Endodermal cell (in vitro differentiated cells): ENCODE measurements around the gene TMEM185B. TPM values are rescaled to one million over a fixed set of nuclear protein-coding genes. Genes with fewer than 3 reads are reported as not detected.
"Not testable (repeated sequence)": the region's sequence is repeated elsewhere in the genome, so short reads cannot be mapped to it uniquely, and the experiment has no call there.

ENCODE experiments used
- DNase-seq: peaks from one replicate; pipeline ENCODE4 v3.0.0-alpha.2; 2017
- H3K27ac ChIP-seq: 2 replicates; pipeline ENCODE4 v1.5.1; 2013; ENCODE audit warnings: mild to moderate bottlenecking, low read depth, low read length, moderate library complexity
- H3K27me3 ChIP-seq: 2 replicates; pipeline ENCODE4 v1.6.1; 2013; ENCODE audit warnings: mild to moderate bottlenecking, low read length, moderate library complexity; ENCODE audit not compliant: insufficient read depth, control insufficient read depth, poor library complexity, severe bottlenecking
- H3K36me3 ChIP-seq: 2 replicates; pipeline ENCODE4 v1.7.0; 2013; ENCODE audit warnings: mild to moderate bottlenecking, low read length, moderate library complexity; ENCODE audit not compliant: control insufficient read depth, insufficient read depth
- H3K4me1 ChIP-seq: one replicate; pipeline ENCODE4 v1.7.0; 2013; ENCODE audit warnings: low read length; ENCODE audit not compliant: control insufficient read depth, insufficient read depth
- H3K4me3 ChIP-seq: 2 replicates; pipeline ENCODE4 v1.5.1; 2013; ENCODE audit warnings: mild to moderate bottlenecking, low read length, moderate library complexity
- H3K9ac ChIP-seq: 2 replicates; pipeline ENCODE4 v1.6.1; 2013; ENCODE audit warnings: mild to moderate bottlenecking, low read length, moderate library complexity; ENCODE audit not compliant: poor library complexity, severe bottlenecking; ENCODE audit errors: extremely low read depth
- H3K9me3 ChIP-seq: 2 replicates; pipeline ENCODE4 v1.6.1; 2013; ENCODE audit warnings: mild to moderate bottlenecking, low read length, moderate library complexity; ENCODE audit not compliant: control insufficient read depth
- H3K27ac Mint-ChIP-seq: 2 replicates; pipeline ENCODE4 v1.8.0; 2020; ENCODE audit warnings: mixed read lengths
- H3K27me3 Mint-ChIP-seq: 2 replicates; pipeline ENCODE4 v1.8.0; 2021; ENCODE audit warnings: mild to moderate bottlenecking, mixed read lengths; ENCODE audit not compliant: insufficient read depth
- H3K36me3 Mint-ChIP-seq: 2 replicates; pipeline ENCODE4 v1.8.0; 2020; ENCODE audit warnings: low read depth, mixed read lengths
- H3K4me1 Mint-ChIP-seq: 2 replicates; pipeline ENCODE4 v1.8.0; 2020; ENCODE audit warnings: mixed read lengths
- H3K4me3 Mint-ChIP-seq: 2 replicates; pipeline ENCODE4 v1.8.0; 2020; ENCODE audit warnings: mild to moderate bottlenecking, moderate library complexity, mixed read lengths
- H3K9me3 Mint-ChIP-seq: 2 replicates; pipeline ENCODE4 v1.8.0; 2020; ENCODE audit warnings: mild to moderate bottlenecking, mixed read lengths
- CTCF ChIP-seq: fragments of 200-600 bp; sonication (generic); conservative IDR thresholded peaks from 2 replicates; pipeline ENCODE4 v1.5.0; 2021; ENCODE audit warnings: antibody characterized with exemption, mild to moderate bottlenecking
- WGBS, 2 experiments: methylation state at CpG; one replicate each; pipeline versions ENCODE4 v1.1.5 to v1.1.7; 2013; ENCODE audit warnings: missing lambda C conversion rate in 2 of 2, mixed read lengths in 1 of 2; ENCODE audit not compliant: insufficient coverage in 1 of 2, insufficient read length in 1 of 2; 5-methylcytosine and 5-hydroxymethylcytosine counted together
- total RNA-seq, 2 donors: library from RNA; stranded (reverse); fragmentation: NEBNext Ultra II Directional in 1 of 2; extraction: Animal tissue kit (Norgen Biotek cat#: 25700) in 1 of 2; gene quantifications; 2 replicates in 1 of 2; 3 replicates in 1 of 2; pipeline ENCODE4 v1.2.1, GENCODE V29; 2021

The TMEM185B gene
- total RNA-seq, 2 donors from 2014 or later, result 19.5 to 22.9 TPM

- no peak overlapping the region for H3K4me3 ChIP-seq
- Mint-ChIP-seq H3K27me3 (peaks cover 3% of the 10 kb centered on the region), H3K9me3 (no peaks in the 10 kb centered on the region), H3K4me3 (no peak overlapping the region), H3K36me3 (no peaks in the 10 kb centered on the region), H3K27ac (peak overlapping the region; percentile 48), H3K4me1 (peaks cover 28% of the 10 kb centered on the region)
- no peaks in the 10 kb centered on the region for H3K27me3 ChIP-seq
- no peak for TF ChIP-seq CTCF
- H3K4me1 ChIP-seq, result peaks cover 18% of the 10 kb centered on the region
- no peaks in the 10 kb centered on the region for H3K36me3 ChIP-seq
- H3K9ac ChIP-seq, result no peak overlapping the region
- no peak overlapping the region for H3K27ac ChIP-seq
- no peaks in the 10 kb centered on the region for H3K9me3 ChIP-seq
- WGBS, 2 experiments, result 74% methylated on average over 5 of the region's 5 CpGs; no CpG with 5 or more reads in 1 of the 2 experiments
- peak; percentile 20 for DNase-seq
Measured at GRCh38 chr2:120236791-120237190, 13.6 kb upstream of the TMEM185B start.

GRCh38 chr2:120236316-120236715 lies 13.1 kb upstream of the TMEM185B start:
- DNase-seq, result peak; percentile 38

GRCh38 chr2:120235681-120236080 lies 12.5 kb upstream of the TMEM185B start:
- H3K27ac ChIP-seq, result no peak overlapping the region
- no peaks in the 10 kb centered on the region for H3K9me3 ChIP-seq
- Mint-ChIP-seq H3K4me1 (peaks cover 28% of the 10 kb centered on the region), H3K27me3 (peaks cover 3% of the 10 kb centered on the region), H3K9me3 (no peaks in the 10 kb centered on the region), H3K36me3 (no peaks in the 10 kb centered on the region), H3K27ac (no peak overlapping the region), H3K4me3 (no peak overlapping the region)
- WGBS, 2 experiments, result 88 to 93% methylated on average over 6 of the region's 6 CpGs
- no peak overlapping the region for H3K4me3 ChIP-seq
- H3K36me3 ChIP-seq, result no peaks in the 10 kb centered on the region
- peaks cover 23% of the 10 kb centered on the region for H3K4me1 ChIP-seq
- no peak for TF ChIP-seq CTCF
- H3K9ac ChIP-seq, result no peak overlapping the region
- DNase-seq, result peak; percentile 28
- H3K27me3 ChIP-seq, result no peaks in the 10 kb centered on the region

More at GRCh38 chr2:120236316-120236715, 13.1 kb upstream of the TMEM185B start:
- H3K36me3 ChIP-seq, result no peaks in the 10 kb centered on the region
- WGBS, 2 experiments, result 92 to 93% methylated on average over 7 to 10 of the region's 10 CpGs
- Mint-ChIP-seq H3K27ac (no peak overlapping the region), H3K9me3 (no peaks in the 10 kb centered on the region), H3K36me3 (no peaks in the 10 kb centered on the region), H3K27me3 (peaks cover 3% of the 10 kb centered on the region), H3K4me1 (peaks cover 28% of the 10 kb centered on the region), H3K4me3 (no peak overlapping the region)
- no peaks in the 10 kb centered on the region for H3K9me3 ChIP-seq
- no peak overlapping the region for H3K27ac ChIP-seq
- no peak overlapping the region for H3K9ac ChIP-seq
- H3K27me3 ChIP-seq, result no peaks in the 10 kb centered on the region
- peaks cover 18% of the 10 kb centered on the region for H3K4me1 ChIP-seq
- no peak for TF ChIP-seq CTCF
- H3K4me3 ChIP-seq, result no peak overlapping the region

GRCh38 chr2:120235158-120235557 lies 12.0 kb upstream of the TMEM185B start:
- peaks cover 23% of the 10 kb centered on the region for H3K4me1 ChIP-seq
- H3K27ac Mint-ChIP-seq, result not testable (repeated sequence)
- 94 to 100% methylated on average over 2 of the region's 2 CpGs for WGBS, 2 experiments

More at GRCh38 chr2:120235158-120235557, 12.0 kb upstream of the TMEM185B start:
- not testable (repeated sequence) for H3K4me3 ChIP-seq, H3K4me3 Mint-ChIP-seq, H3K36me3 Mint-ChIP-seq, H3K27me3 Mint-ChIP-seq, H3K36me3 ChIP-seq, H3K9ac ChIP-seq, H3K9me3 ChIP-seq, H3K27ac ChIP-seq, DNase-seq, H3K27me3 ChIP-seq, H3K9me3 Mint-ChIP-seq
- peaks cover 28% of the 10 kb centered on the region for H3K4me1 Mint-ChIP-seq
